HL-60/S4 (cell line): Measurements from ENCODE around the gene KIZ.

ENCODE experiments used
- in situ Hi-C: fragments of 300-500 bp; cut with MboI; formaldehyde crosslinking; loops from 2 replicates; pipeline ENCODE4 v1.14.3; 2022; ENCODE audit warnings: low sequenced_read_pairs

KIZ gene

DNA sequence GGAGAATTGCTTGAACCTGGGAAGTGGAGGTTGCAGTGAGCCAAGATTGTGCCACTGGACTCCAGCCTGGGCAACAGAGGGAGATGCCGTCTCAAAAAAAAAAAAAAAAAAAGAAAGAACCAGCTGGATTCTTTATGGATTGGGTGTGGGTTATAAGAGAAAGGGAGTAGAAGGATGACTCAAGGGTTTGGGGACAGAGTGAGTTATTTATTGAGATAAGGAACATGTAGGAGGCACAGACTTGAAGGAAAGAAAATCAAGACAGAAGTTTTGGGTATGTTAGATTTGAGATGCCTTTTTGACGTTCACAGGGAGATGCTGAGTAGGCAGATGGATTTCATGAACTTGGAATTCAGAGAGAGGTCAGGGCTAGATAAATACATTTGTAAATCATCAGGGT lies 47.6 kb downstream of the KIZ start:
- in situ Hi-C loops: no loop called here

DNA sequence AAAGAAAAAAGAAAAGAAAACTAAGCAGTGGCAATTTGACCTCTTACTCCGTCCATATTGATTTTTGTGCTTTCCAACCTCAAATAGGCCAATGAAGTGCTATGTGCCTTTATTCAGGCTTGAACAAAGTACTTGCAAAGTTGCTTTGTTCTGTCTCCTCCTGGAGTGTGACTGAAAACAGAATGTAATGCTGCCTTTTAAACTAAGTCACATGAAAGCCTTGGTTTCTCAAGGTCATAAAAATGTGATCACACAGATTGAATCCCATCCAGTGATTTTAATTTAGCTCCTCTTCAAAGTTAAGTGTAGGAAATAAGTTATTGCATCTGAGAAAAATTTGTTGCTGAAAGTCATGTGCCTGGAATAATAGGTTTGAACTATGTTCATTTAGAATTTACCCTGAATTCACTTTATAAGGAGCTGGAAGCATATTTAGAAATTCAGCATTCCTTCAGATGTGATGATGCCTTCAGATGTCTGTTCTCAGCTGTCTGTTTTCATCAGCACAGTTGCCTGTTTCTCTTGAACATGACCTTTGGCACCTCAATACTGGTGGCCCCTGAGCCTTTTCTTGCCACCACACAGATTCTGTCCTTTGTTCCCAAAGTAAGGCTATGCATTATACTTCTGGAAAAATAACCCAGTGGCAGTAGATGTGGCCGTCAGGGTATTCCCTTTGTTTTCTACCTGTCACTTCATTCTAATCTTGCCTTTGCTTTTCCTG lies 48.8 kb downstream of the KIZ start:
- in situ Hi-C loops: no loop called here

DNA sequence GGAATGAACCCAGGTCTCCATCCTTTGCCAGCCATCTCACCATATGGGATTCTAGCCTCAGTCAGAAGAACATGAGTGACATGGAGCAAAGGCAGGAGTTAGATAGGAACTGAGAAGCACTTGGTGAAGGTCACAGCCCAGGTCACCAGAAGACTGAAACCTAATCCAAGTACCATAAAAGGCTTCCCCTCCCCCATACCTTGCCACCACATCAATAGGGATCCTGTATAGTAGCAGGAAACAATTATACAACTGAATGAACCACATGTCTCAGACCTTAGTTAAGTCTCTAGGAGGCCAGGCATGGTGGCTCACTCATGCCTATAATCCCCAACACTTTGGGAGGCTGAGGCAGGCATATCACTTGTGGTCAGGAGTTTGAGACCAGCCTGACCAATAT lies 49.6 kb downstream of the KIZ start:
- in situ Hi-C loops: no loop called here

DNA sequence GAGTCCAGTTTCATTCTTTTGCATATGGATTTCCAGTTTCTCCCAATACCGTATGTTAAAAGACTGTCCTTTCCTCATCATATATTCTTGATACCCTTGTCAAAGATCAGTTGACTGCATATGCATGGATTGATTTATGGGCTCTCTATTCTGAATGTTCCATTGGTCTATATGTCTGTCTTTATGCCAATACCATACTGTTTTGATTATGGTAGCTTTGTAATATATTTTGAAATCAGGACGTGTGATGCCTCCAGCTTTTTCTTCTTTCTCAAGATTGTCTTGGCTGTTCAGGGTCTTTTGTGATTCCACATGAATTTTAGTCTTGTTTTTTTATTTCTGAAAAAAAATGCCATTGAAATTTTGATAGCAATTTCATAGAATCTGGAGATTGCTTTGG lies 51.9 kb downstream of the KIZ start:
- in situ Hi-C loops: no loop called here

DNA sequence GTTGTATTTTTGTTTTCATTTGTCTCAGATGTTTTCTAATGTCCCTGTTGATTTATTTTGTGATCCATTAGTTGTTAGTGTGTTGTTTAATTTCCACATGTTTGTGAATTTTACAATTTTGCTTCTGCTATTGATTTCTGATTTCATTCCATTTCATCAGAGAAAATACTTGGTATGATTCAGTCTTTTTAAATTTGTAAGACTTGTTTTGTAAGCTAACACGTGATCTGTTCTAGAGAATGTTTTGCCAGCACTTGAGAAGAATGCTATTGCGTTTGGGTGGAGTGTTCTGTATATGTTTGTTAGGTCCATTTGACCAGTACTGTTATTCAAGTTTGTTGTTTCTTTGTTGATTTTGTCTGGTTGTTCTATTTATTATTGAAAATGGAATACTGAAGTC lies 53.9 kb downstream of the KIZ start:
- in situ Hi-C loops: no loop called here

DNA sequence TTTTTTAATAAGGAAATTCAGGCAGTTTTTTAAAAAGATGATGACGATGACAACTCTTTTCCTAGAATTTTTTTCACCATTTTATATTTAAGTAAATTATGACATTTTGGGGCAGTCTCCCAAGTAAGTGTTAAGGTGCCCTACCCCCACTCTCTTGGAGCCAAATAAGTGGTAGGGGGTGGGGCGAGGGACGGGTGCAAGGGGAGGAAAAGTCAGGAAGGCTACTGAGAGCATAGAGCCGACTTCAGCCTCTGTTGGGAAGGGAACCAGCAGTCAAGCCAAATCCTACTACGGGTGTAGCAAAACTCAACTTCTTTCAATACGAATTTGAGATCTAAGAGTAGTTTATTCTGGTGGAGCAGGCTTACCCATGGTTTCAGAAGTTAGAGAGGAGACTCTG lies 54.4 kb downstream of the KIZ start:
- in situ Hi-C loops: no loop called here

DNA sequence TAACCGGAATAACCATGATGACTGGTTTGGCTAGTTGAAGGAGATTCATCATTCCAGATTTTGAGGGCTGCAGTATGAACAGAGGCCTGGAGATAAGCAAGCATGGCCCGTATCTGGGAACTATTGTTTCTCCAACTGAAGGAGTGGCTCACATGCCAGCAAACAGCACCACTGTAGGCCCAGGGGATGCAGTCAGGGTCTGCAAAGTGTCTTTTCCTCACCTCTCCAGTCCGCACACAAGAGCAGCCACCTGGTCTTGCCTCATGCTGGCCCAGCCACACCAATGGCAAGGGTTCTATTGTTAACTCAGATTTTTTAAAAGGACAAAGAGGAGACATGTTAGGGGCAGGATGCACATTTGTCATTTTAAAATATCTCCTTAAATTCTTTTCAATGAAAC lies 55.1 kb downstream of the KIZ start:
- in situ Hi-C loops: no loop called here

DNA sequence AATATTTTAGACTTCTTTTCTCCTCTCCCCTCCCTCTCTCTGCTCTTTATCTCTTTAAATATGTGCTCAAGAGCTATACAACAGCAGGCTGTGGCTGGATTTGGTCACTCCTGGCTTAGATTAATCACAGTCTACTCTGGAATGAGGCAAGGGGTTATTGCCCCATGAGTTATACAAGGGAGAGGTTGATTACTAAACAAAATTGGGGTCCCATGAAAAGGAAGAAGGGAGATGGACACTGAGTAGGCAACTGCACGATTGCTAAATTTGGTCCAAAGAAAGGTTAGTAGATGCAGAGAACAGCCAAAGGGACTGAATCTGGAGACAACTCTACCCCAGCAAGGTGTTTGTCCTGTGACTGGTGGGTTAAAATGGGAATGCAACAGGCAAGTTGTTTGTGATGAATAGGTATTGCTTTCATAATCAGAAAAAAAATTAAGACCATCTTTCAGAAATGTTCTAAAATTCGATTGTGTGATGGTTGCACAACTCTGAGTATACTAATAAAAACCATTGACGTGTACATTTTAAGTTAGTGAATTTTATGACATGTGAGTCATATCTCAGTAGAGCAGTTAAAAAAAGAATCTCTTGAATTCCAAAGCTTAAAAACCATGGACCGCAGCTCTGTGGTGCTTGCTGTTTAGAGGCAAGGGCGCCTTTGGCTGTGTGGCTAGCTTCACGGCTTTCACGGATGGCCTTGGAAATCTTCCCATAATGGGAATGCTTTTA lies 57.1 kb downstream of the KIZ start:
- in situ Hi-C loops: no loop called here

DNA sequence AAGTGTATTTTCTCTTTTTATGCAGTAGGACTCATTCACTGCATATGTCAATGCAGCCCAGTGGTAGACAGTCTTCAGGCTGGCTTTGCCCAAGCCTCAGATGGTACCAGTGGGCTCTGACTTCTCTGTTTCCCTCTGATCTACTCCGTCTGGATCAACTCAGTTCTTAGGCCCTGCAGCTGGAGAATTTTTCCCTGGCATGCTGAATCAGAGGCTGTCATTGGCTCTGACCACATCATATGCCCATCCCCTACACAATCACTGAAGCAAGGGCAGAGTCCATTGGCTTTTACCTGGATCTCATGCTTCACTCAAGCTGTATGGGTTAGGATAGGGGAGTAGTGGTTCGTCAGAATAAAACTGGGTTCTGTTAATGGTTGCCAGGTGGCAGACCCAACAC lies 57.8 kb downstream of the KIZ start:
- in situ Hi-C loops: no loop called here

DNA sequence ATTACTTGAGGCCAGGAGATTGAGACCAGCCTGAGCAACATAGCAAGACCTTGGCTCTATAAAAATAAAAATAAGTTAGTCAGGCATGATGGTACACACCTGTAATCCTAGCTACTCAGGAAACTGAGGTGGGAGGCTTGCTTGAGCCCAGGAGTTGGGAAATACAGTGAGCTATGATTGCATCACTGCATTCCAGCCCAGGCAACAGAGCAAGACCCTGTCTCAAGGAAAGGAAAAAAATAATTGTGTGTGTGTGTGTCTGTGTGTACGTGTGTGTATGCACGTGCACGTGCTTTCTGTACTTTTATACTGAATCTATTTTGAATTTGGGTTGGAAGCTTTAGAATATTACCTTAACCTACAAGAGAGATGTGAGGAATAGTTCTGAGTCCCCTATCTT lies 58.9 kb downstream of the KIZ start:
- in situ Hi-C loops: no loop called here

DNA sequence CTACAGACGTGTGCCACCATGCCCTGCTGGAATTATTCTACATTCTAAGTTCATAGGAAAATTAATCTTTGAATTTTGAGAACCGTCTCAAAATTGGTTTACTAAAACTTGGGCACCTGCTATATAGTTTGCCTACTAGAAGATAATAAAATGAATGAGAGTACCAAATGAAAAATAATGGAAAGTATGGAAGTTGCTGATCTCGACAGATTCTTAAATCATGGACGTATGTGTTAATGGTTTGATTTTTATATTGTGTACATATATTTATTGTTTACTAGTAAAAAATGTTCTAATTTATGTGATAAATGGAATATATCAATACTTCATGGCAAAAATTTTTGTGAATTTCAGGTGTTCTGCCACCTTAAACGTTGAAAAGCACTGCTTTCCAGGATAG lies 60.0 kb downstream of the KIZ start:
- in situ Hi-C loops: no loop called here

DNA sequence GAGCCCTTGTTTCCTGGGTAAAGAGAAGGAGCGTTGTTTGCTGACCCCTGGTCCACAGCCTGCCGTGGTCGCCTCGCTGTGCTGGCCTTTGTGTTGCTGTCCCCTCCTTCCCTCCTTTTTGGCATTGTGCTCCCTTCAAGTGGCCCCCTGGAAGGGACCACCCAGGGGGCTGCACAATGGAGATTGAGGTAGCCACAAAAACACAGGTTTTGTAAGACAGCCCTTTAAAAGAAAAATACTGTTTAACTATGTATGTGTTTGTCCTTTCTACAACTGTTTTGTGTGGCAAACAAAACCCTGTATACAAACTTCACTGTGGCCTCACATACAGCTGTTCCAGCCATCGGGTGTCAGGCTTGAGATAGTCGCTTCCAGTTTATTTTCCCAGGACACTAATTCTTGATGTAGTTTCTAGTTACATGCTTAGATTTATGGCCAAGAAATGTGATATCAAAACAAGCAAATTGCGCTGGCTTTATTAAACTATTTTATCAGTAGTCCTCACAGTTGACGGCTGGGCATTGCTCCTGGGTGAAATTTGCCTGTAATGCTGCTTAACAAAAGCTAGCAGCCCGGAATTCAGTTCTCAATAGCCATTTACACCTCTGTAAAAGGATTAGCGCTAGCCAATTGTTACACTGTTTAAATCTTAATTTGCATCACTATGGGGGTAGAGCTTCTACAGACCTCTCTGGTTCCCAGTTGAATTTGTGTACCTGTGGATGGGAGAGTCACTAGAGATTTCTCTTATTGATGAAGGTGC lies 64.1 kb downstream of the KIZ start:
- in situ Hi-C loops: no loop called here

DNA sequence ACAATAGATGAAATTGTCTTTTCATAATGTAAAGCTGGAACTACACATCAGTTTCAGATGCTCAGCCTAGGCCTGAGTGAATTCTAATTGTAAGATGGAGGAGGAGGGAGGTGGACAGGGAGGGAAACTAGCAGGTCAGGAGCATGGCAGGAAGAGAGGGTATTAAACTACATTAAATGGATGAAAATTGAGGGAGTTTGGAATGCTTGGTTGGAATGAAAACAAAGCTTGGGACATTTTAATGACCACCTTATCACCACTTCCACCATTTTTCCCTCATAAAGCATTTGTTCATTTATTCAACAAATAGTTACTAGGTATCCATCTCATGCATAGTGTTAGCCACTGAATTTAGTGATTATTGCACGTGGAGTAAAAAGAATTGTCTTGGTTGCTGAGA lies 65.0 kb downstream of the KIZ start:
- in situ Hi-C loops: no loop called here

DNA sequence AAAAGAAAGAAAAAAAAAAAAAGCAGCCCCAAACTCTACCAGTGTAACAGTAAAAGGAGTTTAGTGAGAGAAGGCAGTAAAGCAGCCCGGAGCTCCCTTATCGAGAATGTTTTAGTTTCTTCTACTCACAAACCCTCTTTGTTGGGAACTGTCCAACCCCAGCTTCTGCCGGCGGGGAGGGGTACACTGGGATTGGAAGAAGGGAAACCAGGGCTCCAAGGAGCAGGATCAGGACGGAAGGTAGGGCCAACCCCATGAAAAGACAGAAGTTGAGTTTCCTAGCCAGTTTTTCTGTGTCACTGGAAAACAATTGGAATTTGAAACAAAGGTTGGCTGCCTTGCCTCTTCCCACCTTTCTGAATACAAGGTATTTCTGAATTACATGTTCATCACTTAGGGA lies 66.0 kb downstream of the KIZ start:
- in situ Hi-C loops: no loop called here

DNA sequence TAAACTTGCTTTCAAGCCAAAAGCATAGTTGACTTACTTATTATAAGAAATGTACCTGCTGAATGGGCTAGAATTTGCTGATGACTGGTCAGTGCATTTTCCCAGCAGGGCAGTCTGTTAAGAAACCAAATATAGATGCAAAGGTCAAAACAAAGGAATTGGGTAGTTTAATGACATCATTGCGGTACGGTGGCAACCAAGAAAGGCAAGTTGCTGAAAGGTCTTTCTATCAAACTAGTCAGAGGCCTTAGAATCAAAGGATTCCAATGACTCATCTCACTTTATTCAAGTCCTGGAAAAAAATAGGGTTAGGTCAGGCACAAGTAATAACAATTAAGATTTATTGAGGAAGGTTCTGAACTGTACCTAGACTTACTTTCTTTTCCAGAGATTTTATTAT lies 76.4 kb downstream of the KIZ start:
- in situ Hi-C loops: no loop called here

DNA sequence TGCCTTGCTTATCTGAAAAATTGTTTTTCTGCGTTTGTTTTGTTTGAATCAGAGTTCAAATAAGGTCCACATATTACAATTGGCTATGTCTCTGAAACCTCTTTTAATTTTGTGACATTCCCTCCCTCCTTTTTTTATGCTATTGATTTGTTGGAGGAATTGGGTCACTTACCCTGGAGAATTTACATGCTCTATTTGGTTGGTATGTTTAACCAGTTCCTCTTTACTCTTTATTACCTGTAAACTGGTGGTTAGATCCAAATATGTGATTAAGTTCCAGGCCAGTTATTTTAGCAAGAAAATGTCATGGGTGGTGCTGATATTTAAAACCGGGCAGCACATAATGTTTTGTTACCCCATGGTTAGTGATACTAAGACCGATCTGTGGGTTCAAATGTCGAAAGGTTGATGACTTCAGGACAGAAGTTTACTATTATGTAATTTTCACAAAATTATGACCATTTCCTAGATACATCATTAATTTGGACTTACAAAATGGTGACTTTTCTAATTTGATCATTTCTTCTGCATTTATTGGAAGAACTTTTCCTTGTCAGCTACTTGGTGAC lies 77.3 kb downstream of the KIZ start:
- in situ Hi-C loops: no loop called here

DNA sequence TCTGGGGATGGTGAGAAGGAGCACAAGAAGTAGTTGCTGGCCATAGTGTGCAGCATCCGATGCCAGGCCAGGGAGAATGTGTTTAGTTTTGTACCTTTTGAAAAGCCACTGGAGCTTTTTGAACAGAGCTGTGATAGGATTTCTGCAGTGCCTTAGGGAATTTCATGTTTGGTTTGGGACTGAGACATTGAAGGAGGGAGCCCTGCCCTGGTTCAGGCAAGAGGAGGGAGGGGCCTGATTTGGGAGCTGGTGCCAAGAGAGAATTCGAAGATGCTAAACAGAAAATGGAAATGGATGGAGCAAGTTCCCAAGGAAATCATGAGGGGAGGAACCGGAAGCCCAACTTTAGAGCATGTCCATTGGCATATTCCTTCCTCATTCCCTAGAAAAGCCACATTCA lies 80.7 kb downstream of the KIZ start:
- in situ Hi-C loops: no loop called here

DNA sequence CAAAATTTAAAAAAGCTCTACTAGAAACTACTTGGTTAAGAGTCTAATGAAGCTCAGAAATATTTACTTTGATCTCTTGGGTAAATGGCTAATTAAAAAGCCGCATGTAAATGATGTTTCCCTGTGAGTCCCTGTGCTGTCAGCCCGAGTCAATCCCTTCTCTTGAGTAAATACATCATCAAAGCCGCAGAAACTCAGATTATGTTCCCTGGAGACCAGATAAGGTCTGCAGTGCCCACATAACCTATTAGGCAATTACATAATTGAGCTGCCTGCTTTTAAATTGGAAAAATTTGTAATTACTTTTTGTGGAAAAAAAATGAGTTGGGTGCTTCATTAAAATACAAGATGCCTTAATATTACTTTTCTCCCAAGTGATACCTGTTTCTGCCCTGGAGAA lies 83.1 kb downstream of the KIZ start:
- in situ Hi-C loops: no loop called here

DNA sequence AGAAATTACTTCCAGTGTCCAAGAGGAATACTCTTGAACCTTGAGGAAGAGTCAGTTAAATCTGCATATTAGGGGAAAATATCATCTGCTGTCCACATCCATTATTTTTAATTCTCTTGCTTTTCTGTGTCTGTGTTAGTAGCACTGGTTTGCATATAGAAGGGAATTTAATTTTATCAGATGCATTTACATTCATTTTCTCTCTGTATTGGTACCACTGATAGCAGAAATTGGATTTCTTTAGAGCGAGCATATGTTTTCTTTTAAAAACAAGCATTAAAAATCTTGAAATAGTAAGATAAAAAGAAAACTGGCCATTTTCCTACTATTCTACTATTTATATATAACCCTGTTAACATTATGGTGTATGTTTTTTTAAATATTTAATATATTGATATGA lies 83.8 kb downstream of the KIZ start:
- in situ Hi-C loops: no loop called here

DNA sequence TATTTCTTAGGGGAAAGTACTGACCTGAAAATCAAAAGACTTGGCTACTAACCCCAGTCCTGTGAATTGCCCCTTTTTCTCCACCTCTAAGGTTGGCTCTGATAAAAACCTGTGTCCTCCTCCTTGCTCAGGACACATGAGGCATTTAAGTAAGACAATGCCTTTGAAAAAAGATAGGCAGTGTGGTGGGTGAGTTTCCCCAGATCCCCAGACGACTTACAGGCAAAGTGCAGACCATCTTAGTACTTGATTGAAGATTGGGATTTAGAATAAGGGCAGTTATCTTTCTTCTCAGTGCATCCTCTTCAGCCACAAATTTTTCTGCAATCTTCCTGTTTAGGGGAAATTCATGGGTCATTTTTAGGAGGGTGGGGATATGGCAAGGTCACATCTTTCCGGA lies 87.8 kb downstream of the KIZ start:
- in situ Hi-C loops: no loop called here

DNA sequence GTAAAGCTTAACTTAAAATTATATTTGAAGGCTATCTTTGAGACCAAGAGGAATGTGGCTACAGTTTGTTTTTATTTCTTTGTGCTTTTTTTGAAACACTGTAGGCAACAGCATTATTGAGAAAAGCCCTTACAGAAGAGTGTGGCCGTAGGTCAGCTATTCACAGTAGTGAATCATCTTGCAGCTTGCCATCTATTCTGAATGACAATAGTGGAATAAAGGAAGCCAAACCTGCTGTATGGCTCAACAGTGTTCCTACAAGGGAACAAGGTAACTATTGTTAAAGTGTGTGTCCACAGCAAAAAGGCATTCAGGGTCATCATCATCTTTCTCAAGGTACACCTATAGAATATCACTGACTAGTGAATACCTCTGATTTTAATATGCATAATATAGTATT lies 88.5 kb downstream of the KIZ start:
- in situ Hi-C loops: no loop called here

DNA sequence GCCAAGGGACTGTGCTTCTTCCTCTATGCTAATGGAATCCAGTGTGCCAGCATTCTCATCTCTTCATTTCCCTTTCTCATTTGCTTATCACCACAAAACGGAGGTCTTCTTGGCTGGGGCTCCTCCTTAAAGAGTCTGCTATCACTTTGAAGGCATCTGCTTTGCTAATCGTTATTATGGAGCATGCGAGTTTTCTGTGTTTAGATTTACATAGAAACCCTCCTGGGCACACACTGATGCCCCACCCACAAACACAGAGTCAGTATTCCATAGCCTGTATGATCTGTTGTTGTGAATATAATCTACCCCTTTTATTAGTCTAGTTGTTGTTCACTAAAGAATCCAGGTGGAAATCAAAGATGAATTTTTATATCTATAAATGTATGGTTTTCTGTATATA lies 93.8 kb downstream of the KIZ start:
- in situ Hi-C loops: no loop called here
